Measurements from ENCODE around the gene TEKTIP1.

GRCh38 chr19:3573162-3573857 is 34.3 kb downstream of the TEKTIP1 start:
- TF ChIP-seq GATA3 (IDR thresholded peaks at IDR 0.05; ENCODE audit: low read depth, low read length) (no peak), GATA2 (IDR thresholded peaks at IDR 0.05; ENCODE audit: low read depth, low read length) (no peak)
